Vagina (tissue), 2 donors: Measurements from ENCODE around the gene SELE. TPM values are rescaled to one million over a fixed set of nuclear protein-coding genes. Genes with fewer than 3 reads are reported as not detected.

ENCODE experiments used
- DNase-seq, 2 donors: peaks; one replicate each; pipeline ENCODE4 v3.0.0-alpha.2; 2017; ENCODE audit errors: extremely low spot score in 2 of 2
- H3K27ac ChIP-seq: fragments of 200-600 bp; sonication (generic); one replicate; pipeline ENCODE4 v1.5.1; 2019
- H3K27me3 ChIP-seq: fragments of 200-600 bp; sonication (generic); one replicate; pipeline ENCODE4 v1.5.1; 2019
- H3K36me3 ChIP-seq, 2 donors: fragments of 200-600 bp; sonication (generic); one replicate each; pipeline ENCODE4 v1.5.1; 2017 to 2019
- H3K4me1 ChIP-seq: fragments of 200-600 bp; sonication (generic); one replicate; pipeline ENCODE4 v1.5.1; 2019
- H3K4me3 ChIP-seq, 2 donors: fragments of 200-600 bp; sonication (generic); 1 replicate in 1 of 2; 2 replicates in 1 of 2; pipeline ENCODE4 v1.5.1; 2016 to 2019
- H3K9me3 ChIP-seq: fragments of 200-600 bp; sonication (generic); one replicate; pipeline ENCODE4 v1.5.1; 2019
- POLR2A ChIP-seq, 2 donors: fragments of 450-650 bp; IDR thresholded peaks; one replicate each; pipeline ENCODE4 v1.6.1; 2017; ENCODE audit warnings: antibody characterized with exemption in 2 of 2, mild to moderate bottlenecking in 2 of 2, moderate library complexity in 2 of 2
- POLR2AphosphoS5 ChIP-seq, 2 donors: sonication (generic); formaldehyde crosslinking; IDR thresholded peaks; one replicate each; pipeline ENCODE4 v1.9.0; 2017; ENCODE audit warnings: antibody characterized with exemption in 2 of 2, mild to moderate bottlenecking in 2 of 2, low read depth in 1 of 2; ENCODE audit not compliant: insufficient read depth in 1 of 2
- intact Hi-C: fragments of 100-400 bp; cut with DNase I; formaldehyde crosslinking; loops from one replicate; pipeline ENCODE4 v1.15.1; 2023
- total RNA-seq: library from RNA; depleted of rRNA; stranded (reverse); fragments of >200 nt; gene quantifications from one replicate; pipeline ENCODE4 v1.2.3, GENCODE V29; 2016
- TF ChIP-seq, protein P1 (sequence below), 3 experiments: fragments of 450-650 bp in 2 of 3; fragments of 200-600 bp in 1 of 3; sonication (generic) in 1 of 3; IDR thresholded peaks; one replicate each; pipeline ENCODE4 v1.5.1; 2017 to 2019; ENCODE audit warnings: antibody characterized with exemption in 3 of 3, mild to moderate bottlenecking in 2 of 3, moderate library complexity in 2 of 3

SELE gene
- total RNA-seq, 1 donor from 2014 or later: 11.5 TPM

DNA sequence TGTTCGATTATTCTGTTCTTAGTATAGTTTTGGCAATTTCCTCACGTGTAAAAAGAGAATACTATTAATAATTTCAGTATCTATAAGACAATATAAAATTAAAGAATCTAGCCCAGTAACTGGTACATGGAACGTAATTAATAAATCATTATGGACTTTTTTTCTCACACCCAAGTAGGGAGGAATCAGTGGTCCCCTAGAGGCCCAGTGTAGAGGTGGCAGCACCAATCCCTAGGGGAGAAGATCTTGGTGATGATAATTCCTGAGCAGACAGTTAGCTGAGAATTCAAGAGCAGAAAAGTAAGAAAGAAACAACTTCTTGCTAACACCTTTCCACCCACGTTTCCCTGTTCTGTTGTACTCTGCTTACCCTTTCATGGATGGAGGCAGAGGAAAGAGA, 19.7 kb upstream of the SELE start:
- intact Hi-C loops: no loop called here
- H3K36me3 ChIP-seq: no peaks in the 10 kb centered on the region
- no peaks in the 10 kb centered on the region for H3K27me3 ChIP-seq
- no peaks in the 10 kb centered on the region for H3K9me3 ChIP-seq
- TF ChIP-seq, protein P1, sequence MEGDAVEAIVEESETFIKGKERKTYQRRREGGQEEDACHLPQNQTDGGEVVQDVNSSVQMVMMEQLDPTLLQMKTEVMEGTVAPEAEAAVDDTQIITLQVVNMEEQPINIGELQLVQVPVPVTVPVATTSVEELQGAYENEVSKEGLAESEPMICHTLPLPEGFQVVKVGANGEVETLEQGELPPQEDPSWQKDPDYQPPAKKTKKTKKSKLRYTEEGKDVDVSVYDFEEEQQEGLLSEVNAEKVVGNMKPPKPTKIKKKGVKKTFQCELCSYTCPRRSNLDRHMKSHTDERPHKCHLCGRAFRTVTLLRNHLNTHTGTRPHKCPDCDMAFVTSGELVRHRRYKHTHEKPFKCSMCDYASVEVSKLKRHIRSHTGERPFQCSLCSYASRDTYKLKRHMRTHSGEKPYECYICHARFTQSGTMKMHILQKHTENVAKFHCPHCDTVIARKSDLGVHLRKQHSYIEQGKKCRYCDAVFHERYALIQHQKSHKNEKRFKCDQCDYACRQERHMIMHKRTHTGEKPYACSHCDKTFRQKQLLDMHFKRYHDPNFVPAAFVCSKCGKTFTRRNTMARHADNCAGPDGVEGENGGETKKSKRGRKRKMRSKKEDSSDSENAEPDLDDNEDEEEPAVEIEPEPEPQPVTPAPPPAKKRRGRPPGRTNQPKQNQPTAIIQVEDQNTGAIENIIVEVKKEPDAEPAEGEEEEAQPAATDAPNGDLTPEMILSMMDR (IDR thresholded peaks at IDR 0.05): no peak
- H3K4me3 ChIP-seq: no peak overlapping the region
- no peaks in the 10 kb centered on the region for H3K4me1 ChIP-seq
- no peak overlapping the region for H3K27ac ChIP-seq
- DNase-seq: no peak

DNA sequence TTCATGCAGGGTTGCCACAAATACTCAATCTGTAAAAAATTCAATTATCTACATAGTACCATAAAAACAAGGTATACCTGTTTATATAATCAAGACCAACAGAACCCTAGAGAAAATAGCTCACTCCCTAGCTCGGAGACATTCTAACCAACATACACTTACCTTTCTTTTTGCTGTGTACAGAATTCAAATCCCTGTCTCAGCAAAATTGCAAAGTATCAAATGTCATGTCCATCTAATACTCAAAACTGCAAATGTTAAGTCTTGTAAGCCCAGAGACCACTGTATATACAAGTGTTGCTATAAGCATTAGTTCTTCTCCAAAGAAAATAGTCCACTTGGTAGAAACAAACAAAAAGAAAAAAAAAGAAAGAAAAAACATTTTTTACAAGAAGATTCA, 16.2 kb upstream of the SELE start:
- no peaks in the 10 kb centered on the region for H3K9me3 ChIP-seq
- no peak for DNase-seq
- H3K27ac ChIP-seq: no peak overlapping the region
- intact Hi-C loops: no loop called here
- TF ChIP-seq, protein P1 (IDR thresholded peaks at IDR 0.05): no peak
- TF ChIP-seq POLR2A (IDR thresholded peaks at IDR 0.05): no peak
- no peak for TF ChIP-seq POLR2AphosphoS5 (IDR thresholded peaks at IDR 0.05; ENCODE audit: insufficient read depth in 1 of 2, low read depth in 1 of 2)
- H3K36me3 ChIP-seq: no peaks in the 10 kb centered on the region
- no peak overlapping the region for H3K4me3 ChIP-seq
- H3K4me1 ChIP-seq: no peaks in the 10 kb centered on the region
- no peaks in the 10 kb centered on the region for H3K27me3 ChIP-seq

DNA sequence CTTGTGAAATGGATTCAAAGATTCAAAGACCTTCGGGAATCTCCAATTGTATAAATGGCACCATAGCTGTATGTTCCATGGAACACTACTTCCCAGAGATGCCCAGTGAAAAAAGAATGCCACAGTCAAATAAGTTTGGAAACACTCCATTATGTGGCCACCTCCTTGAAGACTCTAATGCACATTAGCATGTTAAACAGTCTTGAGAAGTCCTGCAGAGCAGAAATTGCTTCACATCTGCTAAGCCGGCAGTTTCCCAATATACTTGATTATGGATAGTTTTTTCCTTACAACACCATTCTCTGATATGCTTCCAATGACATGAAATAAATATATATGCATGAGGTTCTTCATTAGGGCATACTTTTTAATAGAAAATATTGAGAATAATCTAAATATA, 12.7 kb upstream of the SELE start:
- Histone ChIP-seq H3K27ac (no peak overlapping the region), H3K36me3 (no peaks in the 10 kb centered on the region), H3K27me3 (no peaks in the 10 kb centered on the region), H3K9me3 (no peaks in the 10 kb centered on the region), H3K4me3 (no peak overlapping the region), H3K4me1 (peaks cover 3% of the 10 kb centered on the region)
- TF ChIP-seq POLR2AphosphoS5 (IDR thresholded peaks at IDR 0.05; ENCODE audit: insufficient read depth in 1 of 2, low read depth in 1 of 2): no peak
- no peak for TF ChIP-seq POLR2A (IDR thresholded peaks at IDR 0.05)
- TF ChIP-seq, protein P1 (IDR thresholded peaks at IDR 0.05): no peak
- intact Hi-C loops: no loop called here
- no peak for DNase-seq

DNA sequence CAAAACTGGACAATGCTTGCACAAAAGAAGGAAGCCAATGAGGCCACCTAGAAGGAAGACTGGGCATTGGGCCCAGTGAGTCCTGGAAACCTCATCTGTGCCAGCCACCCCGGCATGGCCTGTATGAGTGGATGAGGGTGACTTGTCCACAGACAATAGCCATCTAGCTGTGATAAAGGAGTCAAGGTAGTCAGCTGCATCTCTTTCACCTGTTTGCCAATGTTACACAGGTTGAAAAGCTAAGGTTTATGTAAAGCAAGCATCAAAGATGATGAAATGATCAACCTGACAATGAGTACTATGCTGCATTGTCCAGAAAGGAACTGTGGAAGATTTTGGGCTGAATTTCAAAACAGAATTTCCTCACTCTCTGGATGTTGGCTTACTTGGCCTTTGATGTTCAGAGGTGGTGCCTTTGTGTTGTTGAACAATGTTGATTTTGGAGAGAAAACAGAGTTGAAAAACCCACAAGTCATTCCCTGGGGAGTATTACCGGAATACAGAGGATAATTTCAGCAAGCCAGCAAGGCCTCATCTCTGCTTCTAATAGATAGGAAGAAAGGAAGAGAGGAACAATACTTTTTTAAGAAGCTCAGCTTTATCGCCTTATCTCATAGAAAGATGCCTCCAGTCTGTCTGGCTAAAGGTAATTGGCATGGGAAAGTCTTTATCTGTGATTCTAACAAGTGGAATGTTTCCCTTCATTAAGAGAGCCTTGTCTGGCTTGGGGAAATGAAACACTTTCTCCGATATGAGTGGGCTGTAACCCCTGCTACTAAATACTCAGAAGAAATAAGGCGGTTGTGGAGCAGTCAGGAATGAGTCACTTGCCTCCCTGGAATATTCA, 11.4 kb upstream of the SELE start:
- Histone ChIP-seq H3K27me3 (no peaks in the 10 kb centered on the region), H3K4me3 (no peak overlapping the region), H3K9me3 (no peaks in the 10 kb centered on the region), H3K27ac (no peak overlapping the region), H3K4me1 (peaks cover 10% of the 10 kb centered on the region), H3K36me3 (no peaks in the 10 kb centered on the region)
- intact Hi-C loops: no loop called here
- no peak for DNase-seq
- TF ChIP-seq POLR2AphosphoS5 (IDR thresholded peaks at IDR 0.05; ENCODE audit: insufficient read depth in 1 of 2, low read depth in 1 of 2) (no peak), POLR2A (IDR thresholded peaks at IDR 0.05) (no peak)
- TF ChIP-seq, protein P1 (IDR thresholded peaks at IDR 0.05): no peak

DNA sequence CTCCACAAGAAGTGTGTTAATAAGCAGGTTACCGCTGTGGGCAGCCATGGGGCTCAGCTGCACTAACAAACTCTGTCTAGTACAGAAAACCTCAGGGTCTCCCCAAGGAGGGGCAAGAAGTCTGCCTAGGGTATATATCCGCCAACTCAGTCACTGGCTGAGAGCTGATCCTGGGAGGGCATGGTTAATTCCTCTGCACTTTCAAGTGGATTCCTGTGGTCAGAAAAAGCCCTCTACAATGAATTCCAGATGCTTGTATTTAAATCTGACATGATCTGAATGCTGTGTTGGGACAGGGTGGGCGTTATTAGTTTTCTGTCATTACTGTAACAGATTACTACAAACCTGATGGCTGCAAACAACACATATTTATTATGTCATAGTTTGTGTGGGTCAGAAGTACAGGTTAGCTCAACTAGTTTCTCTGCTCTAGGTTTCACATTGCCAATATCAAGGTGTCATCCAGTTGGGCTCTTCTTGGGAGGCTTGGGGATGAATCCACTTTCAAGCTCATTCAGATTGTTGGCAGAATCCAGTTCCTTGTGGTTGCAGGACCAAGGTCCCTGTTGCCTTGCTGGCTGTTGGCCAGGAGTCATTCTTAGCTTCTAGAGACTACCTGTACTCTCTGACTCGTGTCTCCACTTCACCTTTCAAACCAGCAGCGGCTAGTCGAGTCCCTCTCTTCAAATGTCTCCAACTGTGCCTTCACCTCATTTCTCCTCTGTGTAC, 8.0 kb upstream of the SELE start:
- TF ChIP-seq POLR2AphosphoS5 (IDR thresholded peaks at IDR 0.05; ENCODE audit: insufficient read depth in 1 of 2, low read depth in 1 of 2): no peak
- no peaks in the 10 kb centered on the region for H3K9me3 ChIP-seq
- intact Hi-C loops: no loop called here
- DNase-seq: no peak
- H3K36me3 ChIP-seq: no peaks in the 10 kb centered on the region
- H3K4me3 ChIP-seq: no peak overlapping the region
- peaks cover 10% of the 10 kb centered on the region for H3K4me1 ChIP-seq
- H3K27ac ChIP-seq: no peak overlapping the region
- H3K27me3 ChIP-seq: no peaks in the 10 kb centered on the region
